Non-pigmented ciliary epithelial cell (primary cell): ENCODE measurements around the gene UCN3.

Source experiments
- DNase-seq: peaks from one replicate; pipeline ENCODE4 v3.0.0-alpha.2; 2010; ENCODE audit warnings: low read depth

The UCN3 gene

DNA sequence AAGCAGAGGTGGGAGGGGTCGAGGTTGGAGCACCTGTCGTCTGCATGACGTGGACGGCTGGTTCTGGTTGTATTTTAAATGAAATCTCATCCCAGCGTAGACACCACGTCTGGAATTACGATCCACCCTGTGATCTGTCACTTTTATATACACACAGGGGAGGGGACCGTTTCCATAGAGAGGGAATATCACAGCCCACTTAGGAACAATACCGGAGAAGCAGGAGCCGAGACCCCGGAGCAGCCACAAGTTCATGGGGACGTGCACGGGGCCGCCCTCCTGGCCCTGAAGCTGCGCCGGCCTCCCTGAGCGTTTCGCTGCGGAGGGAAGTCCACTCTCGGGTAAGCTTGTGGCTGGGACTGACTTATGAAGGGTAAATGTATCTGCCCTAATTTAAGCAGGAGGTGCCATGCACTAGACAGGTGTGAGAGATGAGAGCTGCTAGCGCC, at the start of gene UCN3:
Gene UCN3, plus strand, starts transcription at position 77 of the 449 bp plus-strand sequence. CDS start 8,755 bp downstream, outside the sequence.
- DNase-seq = no peak

- peak; percentile 36 for DNase-seq
These were observed 47.1 kb upstream of the UCN3 start for GRCh38 chr10:5317547-5318107.

DNA sequence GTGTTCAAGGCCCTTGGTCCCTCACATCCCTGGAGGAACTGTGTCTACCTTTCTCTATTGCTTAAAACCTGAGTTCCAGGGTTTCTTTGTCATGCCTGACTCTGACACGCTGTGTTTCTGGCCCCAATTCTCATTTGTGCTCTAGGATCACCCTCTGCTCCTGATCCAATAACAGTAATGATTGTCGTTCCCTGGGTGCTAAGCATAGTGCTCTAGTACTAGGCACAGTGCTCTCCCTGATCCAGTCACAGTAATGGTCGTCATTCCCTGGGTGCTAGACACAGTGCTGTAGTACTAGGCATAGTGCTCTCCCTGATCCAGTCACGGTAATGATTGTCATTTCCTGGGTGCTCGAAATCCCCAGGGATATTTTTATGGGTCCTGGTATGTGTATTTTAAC, 46.6 kb upstream of the UCN3 start:
- no peak for DNase-seq

- no peak for DNase-seq
These were observed 44.9 kb upstream of the UCN3 start for GRCh38 chr10:5319863-5320262.

DNA sequence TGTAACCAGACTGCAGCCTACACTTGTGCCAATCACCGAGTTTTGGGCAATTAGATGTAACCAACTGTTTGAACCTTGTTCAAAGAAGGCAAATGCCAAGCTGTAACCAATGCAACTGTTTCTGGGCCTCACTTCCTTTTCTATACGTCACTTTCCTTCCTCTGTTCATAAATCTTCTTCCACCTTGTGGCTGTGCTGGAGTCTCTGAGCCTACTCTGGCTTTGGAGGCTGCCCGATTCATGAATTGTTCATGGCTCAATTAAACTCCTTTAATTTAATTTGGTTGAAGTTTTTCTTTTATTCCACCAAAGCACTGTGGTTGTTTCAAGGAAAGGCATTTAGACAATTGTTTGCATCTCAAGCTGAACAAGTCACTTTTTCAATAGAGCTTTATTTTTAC, 43.5 kb upstream of the UCN3 start:
- no peak for DNase-seq

- DNase-seq = no peak
These were observed 41.3 kb upstream of the UCN3 start for GRCh38 chr10:5323446-5323845.

DNA sequence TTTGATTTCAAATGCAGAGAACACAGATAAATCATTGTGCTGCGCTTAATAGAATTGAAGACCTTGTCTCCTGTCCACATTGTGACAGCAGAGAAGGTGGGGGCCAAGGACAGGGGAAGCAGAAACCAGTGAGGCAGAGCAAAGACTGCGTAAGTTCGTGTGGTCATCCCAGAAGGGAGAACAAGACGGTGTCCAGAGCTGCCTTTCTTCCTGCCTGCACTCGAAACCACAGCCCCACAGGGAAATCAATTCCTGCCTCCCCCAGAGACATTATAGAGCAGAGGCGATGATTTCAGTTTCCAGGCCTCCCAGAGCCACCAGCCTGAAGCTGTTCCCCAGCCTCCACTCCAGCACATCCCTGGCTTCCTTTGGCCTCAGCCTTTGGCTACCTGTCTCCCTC, 39.7 kb upstream of the UCN3 start:
- no peak for DNase-seq

DNA sequence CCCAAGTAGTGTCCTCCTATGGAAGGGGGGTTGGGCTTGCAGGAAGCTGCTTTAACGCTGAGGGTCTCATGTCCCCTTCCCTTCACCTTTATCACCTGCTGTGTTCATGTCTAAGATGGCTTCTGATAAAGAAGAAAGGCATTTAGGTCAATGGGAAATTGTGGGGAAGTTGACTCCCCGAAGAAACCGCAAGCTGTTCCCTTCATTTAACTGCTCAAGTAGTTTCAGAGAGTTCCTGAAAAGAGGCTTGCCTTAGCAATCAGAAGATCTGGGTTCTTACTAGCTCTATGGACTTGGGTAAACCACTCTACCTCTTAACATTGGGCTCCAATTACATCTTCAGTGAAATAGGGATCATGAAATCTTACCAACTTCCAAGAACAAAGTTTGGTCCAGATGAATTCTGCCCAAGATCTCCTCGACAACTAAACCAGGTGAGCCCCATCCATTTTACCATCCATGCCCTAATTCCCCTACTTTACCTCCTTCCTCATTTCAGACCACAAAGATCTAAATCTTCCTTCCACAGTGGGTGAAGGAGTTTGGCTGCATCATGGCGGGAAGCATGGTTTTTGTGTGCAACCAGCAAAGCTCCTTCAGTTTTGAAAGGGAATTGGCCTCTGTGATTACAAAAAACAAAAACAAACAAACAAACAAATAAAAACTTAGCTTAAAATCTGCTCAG, 30.4 kb upstream of the UCN3 start:
- DNase-seq = no peak

DNA sequence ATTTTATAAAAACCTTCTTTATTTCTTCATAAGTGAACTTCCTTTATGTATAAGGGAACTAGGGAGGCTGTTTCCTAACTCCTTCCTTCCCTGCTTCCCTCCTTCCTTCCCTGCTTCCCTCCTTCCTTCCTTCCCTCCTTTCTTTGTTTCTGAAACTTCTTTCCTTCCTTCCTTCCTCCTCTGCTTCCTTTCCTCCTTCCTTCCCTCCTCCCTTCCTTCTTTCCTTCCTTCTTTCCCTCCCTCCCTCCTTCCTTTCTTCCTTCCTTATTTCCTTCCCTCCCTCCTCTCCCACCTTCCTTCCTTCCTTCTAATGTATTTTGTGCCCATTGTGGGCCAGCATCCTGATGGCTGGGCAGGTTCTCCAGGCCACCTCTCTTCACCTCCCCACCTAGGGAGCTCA, 26.8 kb upstream of the UCN3 start:
- DNase-seq = no peak

GRCh38 chr10:5343092-5343491, 21.7 kb upstream of the UCN3 start:
- DNase-seq = no peak

DNA sequence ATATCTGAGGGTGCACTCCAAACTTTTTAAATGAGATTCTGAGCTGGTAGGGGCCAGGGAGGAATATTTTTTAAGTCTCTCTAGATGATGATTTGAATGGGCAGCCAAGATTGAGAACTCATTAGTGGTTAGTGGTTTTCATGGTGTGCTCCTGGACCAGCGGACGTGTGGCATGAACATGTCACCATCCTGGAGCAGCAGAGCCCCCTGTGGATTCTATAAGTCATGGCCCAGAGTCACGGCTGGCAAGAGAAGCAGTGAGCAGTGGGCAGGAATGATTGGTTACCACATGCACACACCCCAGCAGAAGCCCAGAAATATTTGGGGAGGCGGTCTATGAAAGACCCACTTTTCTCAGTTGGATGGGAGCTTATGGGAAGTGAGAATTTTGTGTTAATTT, 21.2 kb upstream of the UCN3 start:
- DNase-seq = no peak

GRCh38 chr10:5343979-5344378, 20.8 kb upstream of the UCN3 start:
- DNase-seq = no peak

DNA sequence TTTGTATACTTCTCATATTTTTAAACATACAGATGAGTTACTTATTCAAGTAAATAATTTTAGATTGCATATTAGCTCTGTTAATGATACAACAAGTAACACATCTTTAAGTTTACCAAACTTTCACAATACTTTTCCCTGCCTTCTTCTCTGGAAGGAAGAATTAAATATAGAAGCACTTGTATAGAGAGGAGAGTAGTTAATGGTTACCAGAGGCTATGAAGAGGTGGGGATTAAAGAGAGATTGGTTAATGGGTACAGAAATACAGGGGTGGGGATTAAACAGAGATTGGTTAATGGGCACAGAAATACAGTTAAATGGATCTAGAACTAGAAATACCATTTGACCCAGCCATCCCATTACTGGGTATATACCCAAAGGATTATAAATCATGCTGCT, 20.0 kb upstream of the UCN3 start:
- no peak for DNase-seq

DNA sequence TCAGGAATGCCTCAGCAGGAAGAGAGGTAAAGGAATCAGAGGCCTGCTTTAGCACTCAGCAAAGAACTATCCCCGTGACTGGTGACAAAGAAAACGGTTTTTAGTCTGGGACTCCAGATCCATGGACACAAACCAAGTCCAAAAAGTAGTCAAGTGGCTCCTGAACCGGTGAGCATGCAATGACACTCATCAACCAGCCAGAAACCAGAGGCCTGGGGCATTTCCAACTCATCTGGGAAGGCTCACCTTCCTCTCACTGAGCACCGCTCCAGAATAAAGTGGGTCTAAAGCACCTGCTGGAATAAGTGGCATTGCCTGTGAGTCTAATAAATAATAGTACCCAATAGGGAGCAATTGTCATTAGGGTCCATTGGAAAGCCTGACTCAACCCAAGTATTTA, 17.9 kb upstream of the UCN3 start:
- no peak for DNase-seq

GRCh38 chr10:5349362-5349761, 15.4 kb upstream of the UCN3 start:
- no peak for DNase-seq

- no peak for DNase-seq
These were observed 10.7 kb upstream of the UCN3 start for GRCh38 chr10:5354068-5354467.

- no peak for DNase-seq
These were observed 9.0 kb upstream of the UCN3 start for GRCh38 chr10:5355594-5356301.

- no peak for DNase-seq
These were observed 8.4 kb upstream of the UCN3 start for GRCh38 chr10:5356302-5356763.

DNA sequence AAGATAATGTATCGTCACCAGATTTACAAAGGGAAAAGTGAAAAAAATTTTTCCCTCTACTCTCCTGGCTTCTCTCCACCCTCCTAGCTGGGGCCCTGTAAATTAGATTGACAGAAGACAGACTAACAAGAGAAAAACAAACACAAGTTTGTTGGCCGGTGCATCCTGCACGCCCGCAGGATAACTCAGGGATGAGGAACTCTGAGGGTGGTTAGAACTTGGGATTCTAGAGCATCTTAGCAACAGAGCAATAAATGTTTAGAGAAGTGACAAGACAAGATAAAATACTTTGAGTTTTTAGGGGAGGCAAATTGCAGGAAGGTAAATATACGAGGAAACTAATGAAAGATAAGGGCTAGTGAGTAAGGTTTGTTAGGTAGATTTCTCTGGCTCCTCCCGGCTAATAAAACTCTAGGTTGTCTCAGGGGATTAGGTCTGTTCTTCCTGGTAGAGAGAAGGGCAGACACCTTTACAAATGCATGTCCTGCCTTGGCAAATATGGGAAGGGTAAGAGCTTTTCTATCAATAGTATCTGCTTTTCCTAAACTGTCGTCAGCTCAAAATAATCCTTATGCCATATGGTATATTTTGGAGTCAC, 4.3 kb upstream of the UCN3 start:
- DNase-seq = no peak

DNA sequence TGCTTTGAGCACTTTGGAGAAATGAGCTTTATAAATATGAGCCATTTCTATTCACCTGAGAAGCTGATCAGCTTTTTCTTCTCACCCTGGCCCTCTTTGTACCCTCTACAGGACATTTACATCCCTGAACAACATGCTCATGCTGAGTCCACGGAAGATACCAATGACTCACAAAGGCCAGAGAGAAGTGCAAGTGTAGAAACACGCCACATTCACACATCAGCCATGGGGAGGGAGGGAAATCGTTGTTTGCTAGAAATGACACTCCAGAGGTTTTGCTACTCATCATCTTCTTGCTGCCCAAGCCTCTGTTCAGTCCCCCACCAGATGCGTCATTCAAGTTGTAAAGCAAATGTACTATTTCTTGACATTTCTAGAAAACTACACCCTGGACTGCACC, 2.8 kb upstream of the UCN3 start:
- DNase-seq = no peak

GRCh38 chr10:5362873-5363272, 1.9 kb upstream of the UCN3 start:
- DNase-seq = no peak

DNA sequence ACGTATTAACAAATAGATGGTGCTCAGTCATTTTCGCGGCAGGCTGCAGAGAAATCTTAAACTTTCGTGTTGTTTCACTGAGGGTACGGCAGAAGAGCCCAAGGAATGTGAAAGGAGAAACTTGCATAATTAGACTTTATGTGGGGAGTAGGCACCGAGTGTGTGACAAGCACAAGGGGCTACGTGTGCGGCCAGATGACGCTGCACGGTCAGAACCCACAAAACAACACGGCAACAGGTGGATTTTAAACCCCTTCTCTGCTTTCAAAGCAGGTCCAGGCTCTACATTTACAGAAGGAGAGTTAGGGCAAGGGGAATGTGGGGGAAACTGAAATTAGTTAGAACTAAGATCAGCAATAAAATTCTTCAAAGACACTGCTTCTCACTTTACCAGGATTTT, 392 bp upstream of the UCN3 start:
- no peak for DNase-seq

- DNase-seq = no peak
These were observed 1.2 kb downstream of the UCN3 start for GRCh38 chr10:5365928-5366327.
